Natural killer cell (primary cell): ENCODE results near the gene KCTD3. TPM values are rescaled to one million over a fixed set of nuclear protein-coding genes. Genes with fewer than 3 reads are reported as not detected.

ENCODE experiments used
- ATAC-seq, 3 donors: fragments of 150-1000 bp in 2 of 3; fragments of 200-7000 bp in 1 of 3; cut with Tn5 transposase; 1 replicate in 1 of 3; 2 replicates in 2 of 3; pipeline ENCODE4 v1.10.0; 2021; ENCODE audit warnings: mild to moderate bottlenecking in 2 of 3, moderate library complexity in 2 of 3
- DNase-seq, 2 donors: peaks; one replicate each; pipeline versions ENCODE4 v3.0.0 to v3.0.0-alpha.2; 2013 to 2021; ENCODE audit warnings: mixed read lengths in 1 of 2
- H3K27ac ChIP-seq: one replicate; pipeline ENCODE4 v1.5.1; 2013; ENCODE audit warnings: mild to moderate bottlenecking, low read length
- H3K27me3 ChIP-seq: one replicate; pipeline ENCODE4 v1.6.1; 2013; ENCODE audit warnings: low read length; ENCODE audit not compliant: control insufficient read depth, insufficient read depth
- H3K36me3 ChIP-seq: one replicate; pipeline ENCODE4 v1.6.1; 2013; ENCODE audit warnings: low read length; ENCODE audit not compliant: control insufficient read depth, insufficient read depth
- H3K4me1 ChIP-seq: one replicate; pipeline ENCODE4 v1.6.1; 2013; ENCODE audit warnings: low read length; ENCODE audit not compliant: control insufficient read depth, insufficient read depth
- H3K4me3 ChIP-seq: one replicate; pipeline ENCODE4 v1.5.1; 2013; ENCODE audit warnings: low read length
- H3K9me3 ChIP-seq: one replicate; pipeline ENCODE4 v1.6.1; 2013; ENCODE audit warnings: low read length; ENCODE audit not compliant: control insufficient read depth, insufficient read depth
- H3K27ac Mint-ChIP-seq, 2 donors: one replicate each; pipeline ENCODE4 v1.8.0; 2022; ENCODE audit warnings: mild to moderate bottlenecking in 2 of 2, mixed read lengths in 2 of 2, moderate library complexity in 1 of 2
- H3K27me3 Mint-ChIP-seq, 2 donors: one replicate each; pipeline ENCODE4 v1.8.0; 2022; ENCODE audit warnings: low read depth in 2 of 2, mixed read lengths in 2 of 2
- H3K36me3 Mint-ChIP-seq: one replicate; pipeline ENCODE4 v1.8.0; 2022; ENCODE audit warnings: mixed read lengths
- H3K4me1 Mint-ChIP-seq, 2 donors: one replicate each; pipeline ENCODE4 v1.8.0; 2022; ENCODE audit warnings: mixed read lengths in 2 of 2
- H3K4me3 Mint-ChIP-seq: one replicate; pipeline ENCODE4 v1.8.0; 2022; ENCODE audit warnings: mild to moderate bottlenecking, moderate library complexity, mixed read lengths
- H3K9me3 Mint-ChIP-seq, 2 donors: one replicate each; pipeline ENCODE4 v1.8.0; 2022; ENCODE audit warnings: mixed read lengths in 2 of 2
- CTCF ChIP-seq: fragments of 200-600 bp; IDR thresholded peaks from one replicate; pipeline ENCODE4 v1.8.0; 2022; ENCODE audit warnings: antibody characterized with exemption
- WGBS: methylation state at CpG from one replicate; pipeline ENCODE4 v1.1.7; 2013; ENCODE audit warnings: missing lambda C conversion rate; ENCODE audit not compliant: insufficient coverage; 5-methylcytosine and 5-hydroxymethylcytosine counted together
- intact Hi-C: fragments of 100-400 bp; cut with micrococcal nuclease; formaldehyde crosslinking; loops from one replicate; pipeline ENCODE4 v1.14.2; 2022
- total RNA-seq, 4 donors: library from RNA; stranded (reverse); fragments of 120-200 nt in 1 of 4; gene quantifications; one replicate each; pipeline versions ENCODE4 v1.2.3 to v1.2.4, GENCODE V29; 2013 to 2022

Gene KCTD3
- total RNA-seq, 3 donors from 2014 or later (not counting 1 experiment from before 2014, with no cell fraction given) = 2.1 to 4.5 (median 3.1) TPM

GRCh38 chr1:215581896-215582295 is 14.8 kb downstream of the KCTD3 start:
- Histone ChIP-seq H3K9me3 (no peaks in the 10 kb centered on the region), H3K27me3 (no peaks in the 10 kb centered on the region), H3K4me1 (no peaks in the 10 kb centered on the region), H3K27ac (no peak overlapping the region), H3K4me3 (no peak overlapping the region), H3K36me3 (no peaks in the 10 kb centered on the region)
- no peak overlapping the region for H3K4me3 Mint-ChIP-seq
- no peak overlapping the region for H3K27ac Mint-ChIP-seq
- ATAC-seq (no peak), DNase-seq (no peak)
- intact Hi-C loops = no loop called here
- H3K4me1 Mint-ChIP-seq = no peaks in the 10 kb centered on the region
- no peaks in the 10 kb centered on the region for H3K27me3 Mint-ChIP-seq
- no peak for TF ChIP-seq CTCF
- WGBS = 90% methylated on average over 1 of the region's 2 CpGs
- no peaks in the 10 kb centered on the region for H3K9me3 Mint-ChIP-seq
- no peaks in the 10 kb centered on the region for H3K36me3 Mint-ChIP-seq

- no peak for TF ChIP-seq CTCF
- no peaks in the 10 kb centered on the region for H3K27me3 Mint-ChIP-seq
- no peaks in the 10 kb centered on the region for H3K36me3 Mint-ChIP-seq
- H3K4me3 Mint-ChIP-seq = no peak overlapping the region
- Histone ChIP-seq H3K27me3 (no peaks in the 10 kb centered on the region), H3K9me3 (no peaks in the 10 kb centered on the region), H3K27ac (no peak overlapping the region), H3K36me3 (no peaks in the 10 kb centered on the region), H3K4me3 (no peak overlapping the region), H3K4me1 (no peaks in the 10 kb centered on the region)
- no peaks in the 10 kb centered on the region for H3K9me3 Mint-ChIP-seq
- intact Hi-C loops = no loop called here
- DNase-seq (no peak), ATAC-seq (no peak)
- WGBS = 91% methylated on average over 5 of the region's 5 CpGs
- no peaks in the 10 kb centered on the region for H3K4me1 Mint-ChIP-seq
- no peak overlapping the region for H3K27ac Mint-ChIP-seq
Observed at GRCh38 chr1:215583185-215583749, 16.2 kb downstream of the KCTD3 start.

- no peaks in the 10 kb centered on the region for H3K4me1 Mint-ChIP-seq
- no peak overlapping the region for H3K4me3 Mint-ChIP-seq
- peaks cover 0 to 2% of the 10 kb centered on the region in 2 donors for H3K9me3 Mint-ChIP-seq
- no peak overlapping the region for H3K27ac Mint-ChIP-seq
- Histone ChIP-seq H3K9me3 (no peaks in the 10 kb centered on the region), H3K4me3 (no peak overlapping the region), H3K27ac (no peak overlapping the region), H3K4me1 (no peaks in the 10 kb centered on the region), H3K36me3 (no peaks in the 10 kb centered on the region), H3K27me3 (no peaks in the 10 kb centered on the region)
- H3K27me3 Mint-ChIP-seq = no peaks in the 10 kb centered on the region
- no peaks in the 10 kb centered on the region for H3K36me3 Mint-ChIP-seq
- ATAC-seq = no peak
- no peak for DNase-seq
- no peak for TF ChIP-seq CTCF
- intact Hi-C loops = no loop called here
- 90% methylated on average over 1 of the region's 1 CpG for WGBS
Observed at GRCh38 chr1:215584389-215584788, 17.3 kb downstream of the KCTD3 start.
